HCT116 (cell line): ENCODE results near the gene C20orf204. TPM values are rescaled to one million over a fixed set of nuclear protein-coding genes. Genes with fewer than 3 reads are reported as not detected.

Experiments
- ATAC-seq: fragments of 200-7000 bp; cut with Tn5 transposase; 2 replicates; pipeline ENCODE4 v1.9.1; 2020; ENCODE audit warnings: mild to moderate bottlenecking, moderate library complexity
- BruUV-seq: library from RNA; stranded (reverse); fragments of 400-500 nt; replicated peaks from 2 replicates; lab custom pipeline; 2021; lab: Mats Ljungman, UMichigan
- CTCF ChIA-PET: fragments of 300-600 bp; sonication (Branson Sonifier 250); formaldehyde crosslinking; loops from one replicate; lab custom pipeline; 2021; ENCODE audit warnings: antibody characterized with exemption; lab: Charles Lee
- POLR2A ChIA-PET: fragments of 300-600, 350-600 bp; sonication (Branson Sonifier 250); formaldehyde crosslinking; loops from one replicate; lab custom pipeline; 2021; ENCODE audit warnings: antibody characterized with exemption; lab: Charles Lee
- RAD21 ChIA-PET, 2 experiments: fragments of 300-600 bp; sonication (Branson Sonifier 250); formaldehyde crosslinking; loops; one replicate each; lab custom pipeline; 2023; ENCODE audit warnings: low total read pairs in 2 of 2; ENCODE audit not compliant: uncharacterized antibody in 2 of 2, unreplicated experiment in 2 of 2, low non-redundant PET in 1 of 2; lab: Charles Lee
- DNase-seq: peaks from one replicate; pipeline ENCODE4 v3.0.0-alpha.2; 2010; ENCODE audit warnings: low read depth, low spot score
- H2AFZ ChIP-seq: fragments of 200-600 bp; shearing (Covaris generic), sonication (generic); 2 replicates; pipeline ENCODE4 v1.6.1; 2017; ENCODE audit warnings: low read depth, mixed run types, mixed read lengths, antibody characterized with exemption, low read length; ENCODE audit not compliant: poor library complexity, severe bottlenecking
- H3K27ac ChIP-seq: 2 replicates; pipeline ENCODE4 v1.5.1; 2012; ENCODE audit warnings: low read depth, low read length
- H3K27me3 ChIP-seq: fragments of 200-600 bp; sonication (generic); 2 replicates; pipeline ENCODE4 v1.6.1; 2016; ENCODE audit warnings: mixed run types, low read length, mixed read lengths; ENCODE audit not compliant: insufficient read depth
- H3K36me3 ChIP-seq, 2 experiments: fragments of 200-500 bp in 1 of 2; fragments of 200-600 bp in 1 of 2; sonication (Bioruptor generic) in 1 of 2; sonication (generic) in 1 of 2; 2 replicates each; pipeline versions ENCODE4 v1.5.1 to v1.6.1; 2014 to 2016; ENCODE audit warnings: low read length in 2 of 2, inconsistent platforms in 1 of 2, mixed read lengths in 1 of 2, mixed run types in 1 of 2; ENCODE audit not compliant: insufficient read depth in 2 of 2, control insufficient read depth in 1 of 2
- H3K4me1 ChIP-seq, 2 experiments: fragments of 200-600 bp in 1 of 2; sonication (generic) in 1 of 2; 2 replicates each; pipeline versions ENCODE4 v1.5.1 to v1.6.1; 2012 to 2017; ENCODE audit warnings: low read length in 2 of 2, inconsistent platforms in 1 of 2, mild to moderate bottlenecking in 1 of 2, mixed read lengths in 1 of 2, mixed run types in 1 of 2, moderate library complexity in 1 of 2; ENCODE audit not compliant: insufficient read depth in 2 of 2, control insufficient read depth in 1 of 2
- H3K4me2 ChIP-seq: fragments of 200-600 bp; sonication (generic); 2 replicates; pipeline ENCODE4 v1.6.1; 2017; ENCODE audit warnings: mixed run types, low read length, mixed read lengths
- H3K4me3 ChIP-seq, 2 experiments: fragments of 200-600 bp in 1 of 2; sonication (generic) in 1 of 2; replicated peaks in 1 of 2; 2 replicates each; pipeline ENCODE4 v1.5.1; 2011 to 2016; ENCODE audit warnings: low read length in 2 of 2, control low read depth in 1 of 2, low read depth in 1 of 2, mild to moderate bottlenecking in 1 of 2, mixed read lengths in 1 of 2, mixed run types in 1 of 2
- H3K79me2 ChIP-seq: fragments of 200-600 bp; sonication (generic); 2 replicates; pipeline ENCODE4 v1.6.1; 2017; ENCODE audit warnings: mild to moderate bottlenecking, mixed run types, low read length, moderate library complexity, mixed read lengths; ENCODE audit not compliant: insufficient read depth
- H3K9ac ChIP-seq: fragments of 200-600 bp; sonication (generic); 2 replicates; pipeline ENCODE4 v1.6.1; 2016; ENCODE audit warnings: low read length, mixed read lengths
- H3K9me2 ChIP-seq: fragments of 200-600 bp; sonication (generic), shearing (Covaris generic); 2 replicates; pipeline ENCODE4 v1.6.1; 2017; ENCODE audit warnings: mixed run types, mild to moderate bottlenecking, moderate library complexity; ENCODE audit not compliant: insufficient read depth
- H3K9me3 ChIP-seq, 2 experiments: fragments of 200-500 bp in 1 of 2; fragments of 200-600 bp in 1 of 2; sonication (Bioruptor generic) in 1 of 2; sonication (generic) in 1 of 2; 2 replicates each; pipeline ENCODE4 v1.6.1; 2014 to 2017; ENCODE audit warnings: low read length in 2 of 2, mixed read lengths in 2 of 2, inconsistent platforms in 1 of 2, low read depth in 1 of 2, mild to moderate bottlenecking in 1 of 2, mixed run types in 1 of 2, moderate library complexity in 1 of 2; ENCODE audit not compliant: control insufficient read depth in 1 of 2, insufficient read depth in 1 of 2
- H4K20me1 ChIP-seq: fragments of 200-600 bp; sonication (generic), shearing (Covaris generic); 2 replicates; pipeline ENCODE4 v1.6.1; 2017; ENCODE audit warnings: mixed run types, mild to moderate bottlenecking, moderate library complexity; ENCODE audit not compliant: insufficient read depth
- ATF3 ChIP-seq: IDR thresholded peaks from 2 replicates; pipeline ENCODE4 v1.6.1; 2012
- CBX3 ChIP-seq: IDR thresholded peaks from 2 replicates; pipeline ENCODE4 v1.6.1; 2012; ENCODE audit warnings: low read depth
- CEBPB ChIP-seq: IDR thresholded peaks from 2 replicates; pipeline ENCODE4 v1.6.1; 2012; ENCODE audit warnings: low read depth
- CTCF ChIP-seq, 3 experiments: fragments of 200-600 bp in 1 of 3; sonication (generic) in 1 of 3; IDR thresholded peaks in 2 of 3; conservative IDR thresholded peaks in 1 of 3; 2 replicates each; pipeline ENCODE4 v1.5.1; 2012 to 2017; ENCODE audit warnings: low read depth in 2 of 3, low read length in 2 of 3, antibody characterized with exemption in 1 of 3, borderline replicate concordance in 1 of 3, control low read depth in 1 of 3, mild to moderate bottlenecking in 1 of 3, mixed read lengths in 1 of 3, mixed run types in 1 of 3, moderate library complexity in 1 of 3; ENCODE audit not compliant: insufficient read depth in 1 of 3
- ELF1 ChIP-seq: IDR thresholded peaks from 2 replicates; pipeline ENCODE4 v1.6.1; 2012; ENCODE audit warnings: low read depth, borderline replicate concordance
- EZH2 ChIP-seq: fragments of 200-600 bp; sonication (generic); IDR thresholded peaks from 2 replicates; pipeline ENCODE4 v1.6.1; 2017; ENCODE audit warnings: antibody characterized with exemption, mixed run types
- JUND ChIP-seq: IDR thresholded peaks from 2 replicates; pipeline ENCODE4 v1.6.1; 2012
- MAX ChIP-seq: IDR thresholded peaks from 2 replicates; pipeline ENCODE4 v1.6.1; 2012
- POLR2A ChIP-seq: IDR thresholded peaks from 2 replicates; pipeline ENCODE4 v1.7.0; 2011; ENCODE audit warnings: borderline replicate concordance; ENCODE audit not compliant: insufficient read depth, insufficient read length; ENCODE audit errors: extremely low read depth
- POLR2AphosphoS5 ChIP-seq: IDR thresholded peaks from 2 replicates; pipeline ENCODE4 v1.6.1; 2011; ENCODE audit warnings: mild to moderate bottlenecking, low read depth, low read length, moderate library complexity
- RAD21 ChIP-seq: IDR thresholded peaks from 2 replicates; pipeline ENCODE4 v1.6.1; 2012; ENCODE audit warnings: low read depth, mild to moderate bottlenecking
- SP1 ChIP-seq: IDR thresholded peaks from 2 replicates; pipeline ENCODE4 v1.6.1; 2012; ENCODE audit warnings: low read depth
- SRF ChIP-seq: IDR thresholded peaks from 2 replicates; pipeline ENCODE4 v1.6.1; 2012; ENCODE audit warnings: low read depth
- TCF7L2 ChIP-seq: IDR thresholded peaks from 2 replicates; pipeline ENCODE4 v1.7.0; 2011; ENCODE audit warnings: borderline replicate concordance, inconsistent platforms; ENCODE audit not compliant: insufficient read depth, insufficient read length; ENCODE audit errors: extremely low read depth
- ZBTB33 ChIP-seq: IDR thresholded peaks from 2 replicates; pipeline ENCODE4 v1.6.1; 2011; ENCODE audit warnings: mild to moderate bottlenecking, low read length, moderate library complexity; ENCODE audit not compliant: insufficient replicate concordance; ENCODE audit errors: extremely low read depth
- ZFX ChIP-seq: fragments of 450-650 bp; IDR thresholded peaks from 2 replicates; pipeline ENCODE4 v1.6.1; 2017
- ZNF274 ChIP-seq: fragments of 200-500 bp; sonication (Bioruptor generic); IDR thresholded peaks from 2 replicates; pipeline ENCODE4 v1.6.1; 2014; ENCODE audit warnings: mild to moderate bottlenecking, low read depth, low read length, inconsistent platforms
- intact Hi-C: fragments of 100-400 bp; cut with micrococcal nuclease; formaldehyde crosslinking; loops from 2 replicates; pipeline ENCODE4 v1.10.0; 2022
- total RNA-seq: library from RNA; stranded (reverse); gene quantifications from one replicate; pipeline ENCODE4 v1.2.1, GENCODE V29; 2021; ENCODE audit not compliant: unreplicated experiment

Gene C20orf204
- total RNA-seq, 1 experiment from 2014 or later = 2.5 TPM

- H3K4me1 ChIP-seq = peaks cover 32 to 34% of the 10 kb centered on the region in 2 experiments
- no peak overlapping the region for H2AFZ ChIP-seq
- H3K9me3 ChIP-seq = no peaks in the 10 kb centered on the region
- no peaks in the 10 kb centered on the region for H4K20me1 ChIP-seq
- no peaks in the 10 kb centered on the region for H3K9me2 ChIP-seq
- H3K4me2 ChIP-seq = no peak overlapping the region
- no peak for DNase-seq
- no peak overlapping the region for H3K4me3 ChIP-seq
- ChIA-PET POLR2A (no interaction called here), CTCF (interaction anchor here (1.0 to 2.2 kb wide), 2 partner anchors 15 to 30 kb away, joined by 3 to 12 read pairs; partner anchors contain the start of gene LKAAEAR1), RAD21 (no interaction called here)
- no TSS peak for BruUV-seq
- intact Hi-C loops = no loop called here
- no peak for ATAC-seq
- H3K79me2 ChIP-seq = no peaks in the 10 kb centered on the region
- no peaks in the 10 kb centered on the region for H3K27me3 ChIP-seq
- H3K27ac ChIP-seq = no peak overlapping the region
- H3K9ac ChIP-seq = no peak overlapping the region
- TF ChIP-seq CTCF (IDR thresholded peaks at IDR 0.05 in 2 of 3, conservative IDR thresholded peaks at IDR 0.05 in 1 of 3; ENCODE audit: borderline replicate concordance in 1 of 3, insufficient read depth in 1 of 3, low read depth in 2 of 3, low read length in 2 of 3) = no peak
- no peak for TF ChIP-seq ELF1
- TF ChIP-seq CEBPB = no peak
- TF ChIP-seq ZNF274 = no peak
- TF ChIP-seq SRF = no peak
- no peak for TF ChIP-seq SP1
- no peak for TF ChIP-seq JUND
- TF ChIP-seq EZH2 = no peak
- TF ChIP-seq POLR2A = no peak
- TF ChIP-seq ZFX = no peak
- no peak for TF ChIP-seq TCF7L2
- TF ChIP-seq ZBTB33 = no peak
- TF ChIP-seq POLR2AphosphoS5 = no peak
- no peak for TF ChIP-seq RAD21
- TF ChIP-seq MAX = no peak
- TF ChIP-seq CBX3 = no peak
- no peak for TF ChIP-seq ATF3
- no peaks in the 10 kb centered on the region for H3K36me3 ChIP-seq
Observed at GRCh38 chr20:64069209-64069613, 33.2 kb downstream of the C20orf204 start.
